ENCODE data around the gene SH3BGRL. TPM values are rescaled to one million over a fixed set of nuclear protein-coding genes. Genes with fewer than 3 reads are reported as not detected.

SH3BGRL gene
- polyA plus RNA-seq, 3 donors: 203 to 374 (median 318) TPM

DNA sequence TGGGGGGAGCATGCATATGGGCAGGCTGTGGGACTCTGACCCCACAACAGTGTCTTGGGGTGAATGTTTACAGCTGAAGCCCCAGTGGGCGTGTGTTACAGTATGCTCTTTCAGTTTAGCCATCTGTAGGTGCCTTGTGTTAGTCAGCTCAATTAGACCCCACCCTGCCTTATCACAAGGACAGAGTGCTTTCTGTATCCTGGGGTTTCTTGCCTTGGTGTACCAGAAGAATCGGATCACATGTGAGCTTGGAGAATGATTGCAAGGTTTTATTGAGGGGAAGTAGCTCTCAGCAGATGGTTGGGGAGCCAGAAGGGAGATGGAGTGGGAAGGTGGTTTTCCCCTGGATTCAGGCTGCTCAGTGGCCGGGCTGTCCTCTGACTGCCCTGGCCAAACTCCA is 27.3 kb downstream of the SH3BGRL start:
- Histone ChIP-seq H4K20me1 (ENCODE audit: insufficient read depth, low read length) (peaks cover 91% of the 10 kb centered on the region), H3K4me2 (replicated peaks; ENCODE audit: extremely low read depth, low read length, poor library complexity, severe bottlenecking) (no peak overlapping the region), H3K4me3 (replicated peaks in 1 of 3; ENCODE audit: low read depth in 2 of 3, low read length in 3 of 3) (no peak overlapping the region), H3K9ac (ENCODE audit: insufficient read depth, low read length, poor library complexity, severe bottlenecking) (no peak overlapping the region), H2AFZ (ENCODE audit: insufficient read depth, low read depth, low read length, poor library complexity, severe bottlenecking) (no peak overlapping the region), H3K27ac (ENCODE audit: low read depth in 1 of 2, low read length in 2 of 2) (no peak overlapping the region), H3K27me3 (ENCODE audit: control insufficient read depth in 2 of 2, insufficient read depth in 2 of 2, low read length in 2 of 2) (no peaks in the 10 kb centered on the region), H3K9me3 (replicated peaks in 1 of 2; ENCODE audit: control insufficient read depth in 1 of 2, insufficient read depth in 1 of 2, low read length in 2 of 2) (no peaks in the 10 kb centered on the region), H3K79me2 (ENCODE audit: insufficient read depth, low read length) (peaks cover 84% of the 10 kb centered on the region), H3K4me1 (ENCODE audit: control insufficient read depth in 1 of 2, insufficient read depth in 2 of 2, low read length in 2 of 2) (no peaks in the 10 kb centered on the region), H3K36me3 (replicated peaks in 1 of 2; ENCODE audit: control insufficient read depth in 1 of 2, insufficient read depth in 2 of 2, low read length in 2 of 2) (peaks cover 0 to 4% of the 10 kb centered on the region in 2 donors)
- 100% methylated on average over 1 of the region's 3 CpGs for WGBS (ENCODE audit: insufficient coverage)
- TF ChIP-seq, protein P1, sequence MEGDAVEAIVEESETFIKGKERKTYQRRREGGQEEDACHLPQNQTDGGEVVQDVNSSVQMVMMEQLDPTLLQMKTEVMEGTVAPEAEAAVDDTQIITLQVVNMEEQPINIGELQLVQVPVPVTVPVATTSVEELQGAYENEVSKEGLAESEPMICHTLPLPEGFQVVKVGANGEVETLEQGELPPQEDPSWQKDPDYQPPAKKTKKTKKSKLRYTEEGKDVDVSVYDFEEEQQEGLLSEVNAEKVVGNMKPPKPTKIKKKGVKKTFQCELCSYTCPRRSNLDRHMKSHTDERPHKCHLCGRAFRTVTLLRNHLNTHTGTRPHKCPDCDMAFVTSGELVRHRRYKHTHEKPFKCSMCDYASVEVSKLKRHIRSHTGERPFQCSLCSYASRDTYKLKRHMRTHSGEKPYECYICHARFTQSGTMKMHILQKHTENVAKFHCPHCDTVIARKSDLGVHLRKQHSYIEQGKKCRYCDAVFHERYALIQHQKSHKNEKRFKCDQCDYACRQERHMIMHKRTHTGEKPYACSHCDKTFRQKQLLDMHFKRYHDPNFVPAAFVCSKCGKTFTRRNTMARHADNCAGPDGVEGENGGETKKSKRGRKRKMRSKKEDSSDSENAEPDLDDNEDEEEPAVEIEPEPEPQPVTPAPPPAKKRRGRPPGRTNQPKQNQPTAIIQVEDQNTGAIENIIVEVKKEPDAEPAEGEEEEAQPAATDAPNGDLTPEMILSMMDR (IDR thresholded peaks at IDR 0.05): no peak
- no peaks in the 10 kb centered on the region for H3K9me3 Mint-ChIP-seq
- H3K4me1 Mint-ChIP-seq: no peaks in the 10 kb centered on the region
- DNase-seq: no peak
- H3K36me3 Mint-ChIP-seq: peaks cover 8 to 9% of the 10 kb centered on the region in 2 donors
- intact Hi-C loops (cut with micrococcal nuclease): no loop called here
- no peak overlapping the region for H3K4me3 Mint-ChIP-seq
- H3K27ac Mint-ChIP-seq: peak overlapping the region in 1 of 7 donors; percentile 53
- no peaks in the 10 kb centered on the region for H3K27me3 Mint-ChIP-seq (ENCODE audit: low read depth in 3 of 3)

GRCh38 chrX:81229901-81230300 is 28.0 kb downstream of the SH3BGRL start:
- Histone ChIP-seq H3K27me3 (ENCODE audit: control insufficient read depth in 2 of 2, insufficient read depth in 2 of 2, low read length in 2 of 2) (no peaks in the 10 kb centered on the region), H3K36me3 (replicated peaks in 1 of 2; ENCODE audit: control insufficient read depth in 1 of 2, insufficient read depth in 2 of 2, low read length in 2 of 2) (peaks cover 0 to 4% of the 10 kb centered on the region in 2 donors), H3K4me3 (replicated peaks in 1 of 3; ENCODE audit: low read depth in 2 of 3, low read length in 3 of 3) (no peak overlapping the region), H3K9ac (ENCODE audit: insufficient read depth, low read length, poor library complexity, severe bottlenecking) (no peak overlapping the region), H4K20me1 (ENCODE audit: insufficient read depth, low read length) (peaks cover 91% of the 10 kb centered on the region), H2AFZ (ENCODE audit: insufficient read depth, low read depth, low read length, poor library complexity, severe bottlenecking) (no peak overlapping the region), H3K9me3 (replicated peaks in 1 of 2; ENCODE audit: control insufficient read depth in 1 of 2, insufficient read depth in 1 of 2, low read length in 2 of 2) (no peaks in the 10 kb centered on the region), H3K27ac (ENCODE audit: low read depth in 1 of 2, low read length in 2 of 2) (no peak overlapping the region), H3K4me2 (replicated peaks; ENCODE audit: extremely low read depth, low read length, poor library complexity, severe bottlenecking) (no peak overlapping the region), H3K4me1 (ENCODE audit: control insufficient read depth in 1 of 2, insufficient read depth in 2 of 2, low read length in 2 of 2) (no peaks in the 10 kb centered on the region), H3K79me2 (ENCODE audit: insufficient read depth, low read length) (peaks cover 83% of the 10 kb centered on the region)
- no peak for DNase-seq
- no CpG with 5 or more reads among the region's 2 CpGs for WGBS (ENCODE audit: insufficient coverage)
- H3K9me3 Mint-ChIP-seq: no peaks in the 10 kb centered on the region
- peaks cover 6% of the 10 kb centered on the region in 2 donors for H3K36me3 Mint-ChIP-seq
- TF ChIP-seq, protein P1 (IDR thresholded peaks at IDR 0.05): no peak
- intact Hi-C loops (cut with micrococcal nuclease): no loop called here
- H3K4me1 Mint-ChIP-seq: no peaks in the 10 kb centered on the region
- peak overlapping the region in 1 of 7 donors; percentile 18 for H3K27ac Mint-ChIP-seq
- no peaks in the 10 kb centered on the region for H3K27me3 Mint-ChIP-seq (ENCODE audit: low read depth in 3 of 3)
- no peak overlapping the region for H3K4me3 Mint-ChIP-seq
